PFSK-1 (cell line): ENCODE data around the gene CAB39L.

Experiments used
- POLR2AphosphoS5 ChIP-seq: IDR thresholded peaks from 2 replicates; pipeline ENCODE4 v1.6.1; 2012; ENCODE audit warnings: low read depth, mild to moderate bottlenecking, control low read depth, low read length, moderate library complexity
- TAF1 ChIP-seq: IDR thresholded peaks from 2 replicates; pipeline ENCODE4 v1.6.1; 2012; ENCODE audit warnings: low read length, control low read depth, borderline replicate concordance; ENCODE audit not compliant: insufficient read depth

- no peak for TF ChIP-seq TAF1
- no peak for TF ChIP-seq POLR2AphosphoS5
Observed at GRCh38 chr13:49412749-49413148, 31.1 kb downstream of the CAB39L start.
